IMR-90 (cell line): ENCODE data around the gene LPIN1. TPM values are rescaled to one million over a fixed set of nuclear protein-coding genes. Genes with fewer than 3 reads are reported as not detected.

Experiments used
- ATAC-seq: fragments of 200-7000 bp; cut with Tn5 transposase; 2 replicates; pipeline ENCODE4 v1.9.1; 2020; ENCODE audit warnings: low read depth, mild to moderate bottlenecking, moderate library complexity
- BruUV-seq: library from RNA; stranded (reverse); fragments of 400-500 nt; replicated peaks from 2 replicates; lab custom pipeline; 2021; lab: Mats Ljungman, UMichigan
- CTCF ChIA-PET: fragments of 300-600 bp; formaldehyde crosslinking; extraction: SDS; loops from one replicate; lab custom pipeline; 2021; ENCODE audit warnings: antibody characterized with exemption; lab: Yijun Ruan, JAX
- POLR2A ChIA-PET: fragments of 300-600 bp; sonication (Branson Sonifier 250); formaldehyde crosslinking; loops from one replicate; lab custom pipeline; 2022; ENCODE audit warnings: antibody characterized with exemption; ENCODE audit not compliant: unreplicated experiment; lab: Charles Lee
- DNase-seq: peaks from one replicate; pipeline ENCODE4 v3.0.0; 2013
- H2AFZ ChIP-seq: replicated peaks from 2 replicates; pipeline ENCODE3; 2013; ENCODE audit warnings: low read length, mild to moderate bottlenecking; ENCODE audit not compliant: poor library complexity
- H2AK5ac ChIP-seq: 2 replicates; pipeline ENCODE4 v1.6.1; 2013; ENCODE audit warnings: low read depth, low read length, inconsistent platforms
- H2AK9ac ChIP-seq: replicated peaks from 2 replicates; pipeline ENCODE3; 2013; ENCODE audit warnings: mild to moderate bottlenecking, low read depth, low read length, moderate library complexity; ENCODE audit not compliant: poor library complexity
- H2BK120ac ChIP-seq: 2 replicates; pipeline ENCODE4 v1.6.1; 2013; ENCODE audit warnings: low read depth, low read length, inconsistent platforms
- H2BK15ac ChIP-seq: 3 replicates; pipeline ENCODE4 v1.6.1; 2013; ENCODE audit warnings: low read depth, low read length, inconsistent platforms
- H2BK20ac ChIP-seq: 2 replicates; pipeline ENCODE4 v1.6.1; 2013; ENCODE audit warnings: low read depth, mild to moderate bottlenecking, inconsistent platforms, low read length, moderate library complexity
- H2BK5ac ChIP-seq: 2 replicates; pipeline ENCODE4 v1.6.1; 2013; ENCODE audit warnings: mild to moderate bottlenecking, low read depth, low read length, inconsistent platforms; ENCODE audit not compliant: poor library complexity, severe bottlenecking
- H3K14ac ChIP-seq: replicated peaks from 2 replicates; pipeline ENCODE4 v1.6.1; 2013; ENCODE audit warnings: low read depth, low read length, inconsistent platforms
- H3K18ac ChIP-seq: 2 replicates; pipeline ENCODE4 v1.6.1; 2013; ENCODE audit warnings: low read depth, low read length, control low read depth
- H3K23ac ChIP-seq: 2 replicates; pipeline ENCODE4 v1.6.1; 2013; ENCODE audit warnings: low read depth, low read length, inconsistent platforms
- H3K27ac ChIP-seq: 2 replicates; pipeline ENCODE4 v1.5.1; 2013; ENCODE audit warnings: mild to moderate bottlenecking, control low read depth, low read length; ENCODE audit not compliant: insufficient read depth
- H3K27me3 ChIP-seq: 2 replicates; pipeline ENCODE4 v1.6.1; 2013; ENCODE audit warnings: low read length; ENCODE audit not compliant: control insufficient read depth, insufficient read depth
- H3K36me3 ChIP-seq: 2 replicates; pipeline ENCODE4 v1.6.1; 2013; ENCODE audit warnings: low read length, mixed read lengths; ENCODE audit not compliant: control insufficient read depth, insufficient read depth
- H3K4ac ChIP-seq: 2 replicates; pipeline ENCODE4 v1.6.1; 2013; ENCODE audit warnings: low read depth, low read length, inconsistent platforms
- H3K4me1 ChIP-seq: 2 replicates; pipeline ENCODE4 v1.6.1; 2013; ENCODE audit warnings: low read length, mixed read lengths; ENCODE audit not compliant: control insufficient read depth, insufficient read depth
- H3K4me2 ChIP-seq: 2 replicates; pipeline ENCODE4 v1.6.1; 2013; ENCODE audit warnings: low read depth, mild to moderate bottlenecking, control low read depth, low read length, moderate library complexity
- H3K4me3 ChIP-seq: 2 replicates; pipeline ENCODE4 v1.5.1; 2013; ENCODE audit warnings: low read depth, mild to moderate bottlenecking, control low read depth, low read length, moderate library complexity; ENCODE audit not compliant: insufficient read depth
- H3K56ac ChIP-seq: 2 replicates; pipeline ENCODE4 v1.6.1; 2013; ENCODE audit warnings: low read length, inconsistent platforms; ENCODE audit not compliant: insufficient read depth; ENCODE audit errors: extremely low read depth
- H3K79me1 ChIP-seq, 2 experiments: 2 replicates each; pipeline ENCODE4 v1.6.1; 2013; ENCODE audit warnings: low read length in 2 of 2, inconsistent platforms in 1 of 2, low read depth in 1 of 2
- H3K9ac ChIP-seq: 2 replicates; pipeline ENCODE4 v1.6.1; 2013; ENCODE audit warnings: low read depth, low read length, control low read depth
- H3K9me1 ChIP-seq: 2 replicates; pipeline ENCODE4 v1.6.1; 2013; ENCODE audit warnings: low read length, inconsistent platforms; ENCODE audit not compliant: insufficient read depth
- H3K9me3 ChIP-seq: 2 replicates; pipeline ENCODE4 v1.6.1; 2013; ENCODE audit warnings: low read length; ENCODE audit not compliant: control insufficient read depth, insufficient read depth
- H4K20me1 ChIP-seq: 2 replicates; pipeline ENCODE4 v1.6.1; 2013; ENCODE audit warnings: low read length, inconsistent platforms; ENCODE audit not compliant: insufficient read depth
- H4K5ac ChIP-seq: 2 replicates; pipeline ENCODE4 v1.6.1; 2013; ENCODE audit warnings: mild to moderate bottlenecking, low read depth, low read length, control low read depth
- H4K8ac ChIP-seq, 2 experiments: 2 replicates each; pipeline ENCODE4 v1.6.1; 2013; ENCODE audit warnings: low read depth in 2 of 2, low read length in 2 of 2, control low read depth in 1 of 2, inconsistent platforms in 1 of 2
- H4K91ac ChIP-seq: 2 replicates; pipeline ENCODE4 v1.6.1; 2013; ENCODE audit warnings: low read depth, low read length, inconsistent platforms; ENCODE audit not compliant: insufficient read depth
- BHLHE40 ChIP-seq: fragments of 150-350 bp; IDR thresholded peaks from 2 replicates; pipeline ENCODE4 v1.6.1; 2016; ENCODE audit warnings: mild to moderate bottlenecking, low read depth, low read length
- CEBPB ChIP-seq: IDR thresholded peaks from 2 replicates; pipeline ENCODE4 v1.6.1; 2012; ENCODE audit warnings: low read depth, low read length, improper control_type of control experiment
- FOS ChIP-seq: fragments of 150-350 bp; IDR thresholded peaks from 2 replicates; pipeline ENCODE4 v1.6.1; 2016; ENCODE audit warnings: low read depth, low read length
- MAFK ChIP-seq: IDR thresholded peaks from 2 replicates; pipeline ENCODE4 v1.6.1; 2012; ENCODE audit warnings: low read depth, low read length, improper control_type of control experiment
- MAZ ChIP-seq: IDR thresholded peaks from 2 replicates; pipeline ENCODE4 v1.6.1; 2012; ENCODE audit warnings: low read depth, mild to moderate bottlenecking, low read length, improper control_type of control experiment, moderate library complexity, borderline replicate concordance
- MXI1 ChIP-seq: IDR thresholded peaks from 2 replicates; pipeline ENCODE4 v1.6.1; 2012; ENCODE audit warnings: low read depth, mild to moderate bottlenecking, low read length, moderate library complexity, borderline replicate concordance
- NFE2L2 ChIP-seq: fragments of 150-350 bp; IDR thresholded peaks from 2 replicates; pipeline ENCODE4 v1.6.1; 2016; ENCODE audit warnings: low read depth, mild to moderate bottlenecking, low read length
- RAD21 ChIP-seq: IDR thresholded peaks from 2 replicates; pipeline ENCODE4 v1.6.1; 2012; ENCODE audit warnings: low read length, improper control_type of control experiment
- RCOR1 ChIP-seq: IDR thresholded peaks from 2 replicates; pipeline ENCODE4 v1.6.1; 2012; ENCODE audit warnings: mild to moderate bottlenecking, low read length, improper control_type of control experiment; ENCODE audit not compliant: insufficient replicate concordance
- RFX5 ChIP-seq: IDR thresholded peaks from 2 replicates; pipeline ENCODE4 v1.8.0; 2012; ENCODE audit warnings: low read depth, mild to moderate bottlenecking, low read length, moderate library complexity
- WGBS, 2 experiments: methylation state at CpG; one replicate each; pipeline versions ENCODE4 v1.1.5 to v1.1.7; 2013; ENCODE audit warnings: missing lambda C conversion rate in 2 of 2; ENCODE audit not compliant: insufficient read length in 1 of 2; ENCODE audit errors: extremely low coverage in 2 of 2; 5-methylcytosine and 5-hydroxymethylcytosine counted together
- dilution Hi-C: fragments of 300-500 bp; cut with HindIII; formaldehyde crosslinking; loops from one replicate; pipeline ENCODE4 v1.14.3; 2018; ENCODE audit warnings: low sequenced_read_pairs; ENCODE audit not compliant: unreplicated experiment
- in situ Hi-C: fragments of 300-500 bp; cut with MboI; formaldehyde crosslinking; loops from 3 replicates; pipeline ENCODE4 v1.14.3; 2019; ENCODE audit warnings: low sequenced_read_pairs, inconsistent platforms, mixed read lengths
- intact Hi-C: fragments of 100-400 bp; cut with micrococcal nuclease; formaldehyde crosslinking; loops from 2 replicates; pipeline ENCODE4 v1.10.0; 2022
- polyA plus RNA-seq, 3 experiments: library from polyadenylated mRNA; depleted of rRNA; stranded (reverse); fragments of >200 nt; gene quantifications; 2 replicates each; pipeline ENCODE4 v1.2.3, GENCODE V29; 2012; ENCODE audit warnings: low replicate concordance in 1 of 3
- total RNA-seq: library from RNA; depleted of rRNA; stranded (reverse); fragments of >200 nt; gene quantifications from 2 replicates; pipeline ENCODE4 v1.2.3, GENCODE V29; 2012
- TF ChIP-seq, protein P1 (sequence below): fragments of 150-350 bp; IDR thresholded peaks from 2 replicates; pipeline ENCODE4 v1.6.1; 2016; ENCODE audit warnings: low read depth, mild to moderate bottlenecking, low read length, moderate library complexity, borderline replicate concordance
- TF ChIP-seq, protein P2 (sequence below): conservative IDR thresholded peaks from 2 replicates; pipeline ENCODE4 v1.5.1; 2012; ENCODE audit warnings: mild to moderate bottlenecking, low read depth, low read length, improper control_type of control experiment
- TF ChIP-seq, protein P3 (sequence below): fragments of 150-350 bp; IDR thresholded peaks from 2 replicates; pipeline ENCODE4 v1.6.1; 2017; ENCODE audit warnings: mild to moderate bottlenecking, antibody characterized with exemption, low read length, low read depth

Gene LPIN1
- total and polyA plus RNA-seq, 2 of the 4 experiments (the other 2 are of a cell fraction): 21.3 to 25.1 TPM

GRCh38 chr2:11738589-11739436 is 7.6 kb upstream of the LPIN1 start:
- Histone ChIP-seq H2BK20ac (no peak overlapping the region), H3K14ac (no peak overlapping the region), H3K27me3 (peaks cover 12% of the 10 kb centered on the region), H4K91ac (no peak overlapping the region), H2AK5ac (no peak overlapping the region), H4K8ac (peak overlapping the region in 1 of 2 experiments; percentile 50; a peak in 1 of 4 replicates), H3K4me2 (no peak overlapping the region), H3K23ac (no peak overlapping the region; the same call in 1 of the 2 replicates), H3K4me1 (peaks cover 3% of the 10 kb centered on the region; the same call in 1 of the 2 replicates), H2BK15ac (no peak overlapping the region), H3K9ac (no peak overlapping the region), H2AK9ac (peak overlapping the region; percentile 0), H3K9me1 (no peaks in the 10 kb centered on the region; the same call in 1 of the 2 replicates), H3K79me1 (no peaks in the 10 kb centered on the region), H4K20me1 (no peaks in the 10 kb centered on the region), H3K4me3 (no peak overlapping the region), H3K4ac (peak overlapping the region; percentile 23; the same call in 1 of the 2 replicates), H4K5ac (no peak overlapping the region), H3K56ac (no peak overlapping the region), H3K27ac (no peak overlapping the region), H3K9me3 (no peaks in the 10 kb centered on the region), H2BK120ac (peak overlapping the region; percentile 44; the same call in 1 of the 2 replicates), H2BK5ac (no peak overlapping the region), H3K18ac (no peak overlapping the region), H3K36me3 (no peaks in the 10 kb centered on the region), H2AFZ (peak overlapping the region; percentile 80)
- ATAC-seq: peak; percentile 86
- no TSS peak for BruUV-seq
- POLR2A ChIA-PET: no interaction called here
- CTCF ChIA-PET: interaction anchor here (0.6 to 1.7 kb wide), 14 partner anchors 8 to 51 kb away, joined by 3 to 7 read pairs (median 4); no protein-coding TSS in a partner anchor
- intact Hi-C loops: loop anchor here (1.0 to 2.0 kb wide), 2 partner anchors 40 to 1268 kb away; no protein-coding TSS in a partner anchor
- no CpG with 5 or more reads among the region's 8 CpGs for WGBS, 2 experiments
- peak; percentile 87 for DNase-seq
- in situ Hi-C loops: no loop called here
- dilution Hi-C loops: no loop called here
- 0 out of 2 replicates have a peak, but pooled peaks have one; percentile 25 for TF ChIP-seq MXI1
- TF ChIP-seq, protein P1, sequence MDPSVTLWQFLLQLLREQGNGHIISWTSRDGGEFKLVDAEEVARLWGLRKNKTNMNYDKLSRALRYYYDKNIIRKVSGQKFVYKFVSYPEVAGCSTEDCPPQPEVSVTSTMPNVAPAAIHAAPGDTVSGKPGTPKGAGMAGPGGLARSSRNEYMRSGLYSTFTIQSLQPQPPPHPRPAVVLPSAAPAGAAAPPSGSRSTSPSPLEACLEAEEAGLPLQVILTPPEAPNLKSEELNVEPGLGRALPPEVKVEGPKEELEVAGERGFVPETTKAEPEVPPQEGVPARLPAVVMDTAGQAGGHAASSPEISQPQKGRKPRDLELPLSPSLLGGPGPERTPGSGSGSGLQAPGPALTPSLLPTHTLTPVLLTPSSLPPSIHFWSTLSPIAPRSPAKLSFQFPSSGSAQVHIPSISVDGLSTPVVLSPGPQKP: no peak
- peak; percentile 88 for TF ChIP-seq BHLHE40
- TF ChIP-seq MAFK: no peak
- TF ChIP-seq MAZ: no peak
- TF ChIP-seq RAD21: peak; percentile 70
- TF ChIP-seq FOS: peak; percentile 73
- TF ChIP-seq RCOR1: peak; percentile 50
- TF ChIP-seq CEBPB: peak; percentile 99
- TF ChIP-seq, protein P2, sequence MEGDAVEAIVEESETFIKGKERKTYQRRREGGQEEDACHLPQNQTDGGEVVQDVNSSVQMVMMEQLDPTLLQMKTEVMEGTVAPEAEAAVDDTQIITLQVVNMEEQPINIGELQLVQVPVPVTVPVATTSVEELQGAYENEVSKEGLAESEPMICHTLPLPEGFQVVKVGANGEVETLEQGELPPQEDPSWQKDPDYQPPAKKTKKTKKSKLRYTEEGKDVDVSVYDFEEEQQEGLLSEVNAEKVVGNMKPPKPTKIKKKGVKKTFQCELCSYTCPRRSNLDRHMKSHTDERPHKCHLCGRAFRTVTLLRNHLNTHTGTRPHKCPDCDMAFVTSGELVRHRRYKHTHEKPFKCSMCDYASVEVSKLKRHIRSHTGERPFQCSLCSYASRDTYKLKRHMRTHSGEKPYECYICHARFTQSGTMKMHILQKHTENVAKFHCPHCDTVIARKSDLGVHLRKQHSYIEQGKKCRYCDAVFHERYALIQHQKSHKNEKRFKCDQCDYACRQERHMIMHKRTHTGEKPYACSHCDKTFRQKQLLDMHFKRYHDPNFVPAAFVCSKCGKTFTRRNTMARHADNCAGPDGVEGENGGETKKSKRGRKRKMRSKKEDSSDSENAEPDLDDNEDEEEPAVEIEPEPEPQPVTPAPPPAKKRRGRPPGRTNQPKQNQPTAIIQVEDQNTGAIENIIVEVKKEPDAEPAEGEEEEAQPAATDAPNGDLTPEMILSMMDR: peak; percentile 59
- TF ChIP-seq, protein P3, sequence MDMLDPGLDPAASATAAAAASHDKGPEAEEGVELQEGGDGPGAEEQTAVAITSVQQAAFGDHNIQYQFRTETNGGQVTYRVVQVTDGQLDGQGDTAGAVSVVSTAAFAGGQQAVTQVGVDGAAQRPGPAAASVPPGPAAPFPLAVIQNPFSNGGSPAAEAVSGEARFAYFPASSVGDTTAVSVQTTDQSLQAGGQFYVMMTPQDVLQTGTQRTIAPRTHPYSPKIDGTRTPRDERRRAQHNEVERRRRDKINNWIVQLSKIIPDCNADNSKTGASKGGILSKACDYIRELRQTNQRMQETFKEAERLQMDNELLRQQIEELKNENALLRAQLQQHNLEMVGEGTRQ: no peak
- TF ChIP-seq NFE2L2: no peak
- TF ChIP-seq RFX5: no peak
